GM19023 (cell line): ENCODE results near the gene SQOR.

Source experiments
- ATAC-seq: cut with Tn5 transposase; IDR thresholded peaks from one replicate; pipeline ENCODE4 v1.9.1; 2021; ENCODE audit warnings: mild to moderate bottlenecking, moderate library complexity; ENCODE audit not compliant: unreplicated experiment

The SQOR gene

GRCh38 chr15:45657764-45658545 is 23.1 kb downstream of the SQOR start:
- no peak for ATAC-seq

- no peak for ATAC-seq
These were observed 25.6 kb downstream of the SQOR start for GRCh38 chr15:45660231-45660979.

DNA sequence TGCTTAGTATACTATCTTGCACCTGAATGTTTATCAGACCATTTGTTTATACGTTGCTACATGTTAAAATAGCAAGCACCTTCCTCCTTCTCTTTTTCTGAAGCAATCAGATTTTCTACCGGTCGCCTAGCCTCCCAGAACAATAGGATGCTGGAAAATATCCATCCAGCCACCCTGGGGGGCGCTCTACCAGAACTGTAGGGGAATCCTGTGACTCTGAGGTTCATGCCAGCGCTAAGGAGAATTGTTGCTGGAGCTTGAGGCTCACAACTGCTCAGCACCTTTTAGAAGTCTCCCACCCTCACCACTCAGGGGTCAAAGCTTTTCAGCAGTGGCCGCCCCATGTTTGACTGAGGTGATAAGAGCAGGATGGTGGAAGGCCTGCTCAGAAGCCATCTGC is 27.5 kb downstream of the SQOR start:
- ATAC-seq, result no peak

DNA sequence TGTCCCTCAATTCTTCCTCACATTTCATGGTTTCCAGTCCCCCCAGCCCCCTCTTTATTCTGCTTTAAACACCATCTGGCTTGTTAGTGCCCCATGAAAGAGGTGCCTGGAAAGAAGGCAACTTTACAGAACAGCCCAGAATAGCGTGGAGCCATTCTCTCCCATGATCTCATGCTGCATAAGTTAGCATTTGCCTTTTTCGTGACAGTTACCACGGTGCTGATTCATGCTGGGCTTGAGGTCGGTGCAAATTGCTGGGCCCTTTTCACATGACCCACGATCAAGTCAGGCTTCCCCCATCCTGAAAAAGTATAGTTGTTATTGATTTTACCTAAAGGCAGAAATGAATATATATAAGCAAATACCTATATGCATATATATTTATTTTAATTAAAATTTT is 29.6 kb downstream of the SQOR start:
- ATAC-seq, result no peak

DNA sequence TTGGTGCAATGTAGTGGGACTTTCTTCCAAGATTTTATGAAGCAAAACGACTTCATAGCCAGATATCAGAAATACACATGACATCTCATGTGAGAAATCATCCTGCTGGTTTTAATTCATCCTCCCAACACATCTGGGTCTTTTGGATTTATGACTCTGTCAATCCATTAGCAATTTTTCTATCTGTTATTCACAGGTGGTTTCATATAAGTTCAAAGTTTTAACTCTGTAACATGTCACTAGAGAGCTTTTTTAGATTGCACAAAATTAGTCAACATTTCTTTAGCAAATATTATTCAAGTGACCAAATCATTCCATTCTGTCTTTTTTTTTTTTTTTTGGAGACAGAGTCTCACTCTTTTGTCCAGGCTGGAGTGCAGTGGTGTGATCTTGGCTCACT is 30.4 kb downstream of the SQOR start:
- no peak for ATAC-seq

- ATAC-seq, result no peak
These were observed 31.5 kb downstream of the SQOR start for GRCh38 chr15:45666119-45666875.

- no peak for ATAC-seq
These were observed 32.2 kb downstream of the SQOR start for GRCh38 chr15:45667002-45667401.

DNA sequence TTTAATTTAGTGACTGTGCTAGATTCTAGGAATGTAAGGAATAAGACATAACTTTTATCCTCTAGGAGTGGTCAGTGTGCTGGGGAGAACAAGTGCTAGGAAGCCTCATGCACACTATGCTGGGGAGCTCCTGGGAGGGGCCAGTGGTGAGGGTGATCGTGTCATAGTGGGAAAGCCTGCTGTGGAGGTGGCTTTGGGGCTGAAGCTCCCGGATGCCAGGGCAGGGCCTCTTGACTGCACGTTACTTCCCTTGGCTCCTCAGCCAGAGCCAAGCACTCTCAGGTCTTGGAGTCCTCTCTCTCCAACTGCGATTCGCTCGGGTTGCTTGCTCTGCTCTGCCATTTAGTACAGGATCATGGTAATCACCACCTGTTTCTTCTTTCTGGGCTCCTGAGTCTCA is 33.6 kb downstream of the SQOR start:
- no peak for ATAC-seq

- no peak for ATAC-seq
These were observed 34.6 kb downstream of the SQOR start for GRCh38 chr15:45669422-45669821.

DNA sequence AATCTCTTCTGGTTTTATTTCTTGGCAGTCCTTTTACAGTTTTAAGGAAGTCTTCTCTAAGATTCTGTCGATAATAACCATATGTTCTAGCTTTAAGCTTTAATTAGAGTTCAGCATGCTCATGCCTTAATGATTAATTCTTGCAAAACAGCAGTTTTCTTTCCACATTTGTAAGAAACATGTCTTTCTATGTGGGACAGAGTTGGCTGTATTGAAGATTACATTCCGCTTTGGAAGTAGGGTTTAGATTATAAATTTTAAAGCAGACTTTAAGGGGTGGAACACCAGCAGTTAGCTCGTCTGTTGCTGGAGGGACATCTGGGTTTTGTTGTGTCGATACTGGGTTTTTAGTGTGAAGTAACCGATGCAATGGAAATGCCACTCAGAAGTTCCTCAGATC is 35.3 kb downstream of the SQOR start:
- no peak for ATAC-seq

- ATAC-seq, result no peak
These were observed 35.7 kb downstream of the SQOR start for GRCh38 chr15:45670511-45670910.

DNA sequence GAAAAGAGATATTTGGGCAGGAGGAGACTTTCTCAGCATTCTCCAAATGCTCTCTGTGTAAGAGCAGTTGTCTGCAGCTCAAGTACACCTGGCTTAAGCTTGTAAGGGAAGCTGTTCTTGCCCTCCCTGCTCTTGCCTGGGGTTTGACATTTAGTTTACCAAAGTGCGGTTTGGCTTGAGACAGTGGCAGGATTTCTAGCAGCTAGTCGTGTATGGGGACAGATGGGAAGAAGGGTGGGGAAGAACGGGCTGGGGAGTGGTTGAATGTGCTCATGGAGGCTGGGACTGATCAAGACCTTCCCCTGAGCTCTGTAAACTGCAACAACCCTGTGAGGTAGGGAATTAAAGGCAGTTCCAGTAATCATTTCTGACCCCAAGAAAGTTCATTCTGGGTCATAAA is 39.8 kb downstream of the SQOR start:
- no peak for ATAC-seq

GRCh38 chr15:45677797-45678196 is 43.0 kb downstream of the SQOR start:
- ATAC-seq, result no peak

DNA sequence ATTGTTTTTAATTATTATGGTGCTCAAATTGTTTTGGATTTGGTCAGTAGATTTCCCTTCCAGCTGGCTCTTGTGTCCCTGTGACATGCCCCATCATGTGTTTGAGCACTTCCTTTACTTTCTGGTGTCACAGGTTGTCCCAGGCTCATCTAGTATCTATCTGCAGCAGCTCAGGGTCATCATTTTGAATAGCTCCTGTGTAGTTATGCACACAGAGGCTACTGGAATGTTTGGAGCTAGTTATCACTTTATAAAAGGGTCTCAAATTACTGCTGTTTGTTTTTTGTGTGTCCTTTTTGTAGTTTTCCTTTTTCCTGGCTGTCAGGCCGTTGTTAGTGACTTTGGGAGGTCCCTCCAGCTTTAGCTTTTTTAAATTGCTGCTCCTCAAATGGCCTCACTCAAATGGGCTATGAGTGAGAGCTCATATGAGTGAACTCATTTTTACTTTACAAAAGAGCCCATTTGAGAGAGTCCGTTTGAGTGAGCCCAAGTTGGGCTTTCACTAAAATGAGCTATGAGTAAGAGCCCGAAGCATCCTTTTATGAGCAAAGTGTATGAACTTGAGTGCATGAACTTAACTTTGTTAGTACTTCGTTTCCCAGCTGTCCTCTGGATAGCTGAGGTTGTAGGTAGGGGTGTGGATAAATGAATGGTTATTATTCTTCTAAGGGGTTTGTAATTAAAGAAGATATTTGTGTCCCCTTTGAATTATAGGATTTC is 43.8 kb downstream of the SQOR start:
- no peak for ATAC-seq

DNA sequence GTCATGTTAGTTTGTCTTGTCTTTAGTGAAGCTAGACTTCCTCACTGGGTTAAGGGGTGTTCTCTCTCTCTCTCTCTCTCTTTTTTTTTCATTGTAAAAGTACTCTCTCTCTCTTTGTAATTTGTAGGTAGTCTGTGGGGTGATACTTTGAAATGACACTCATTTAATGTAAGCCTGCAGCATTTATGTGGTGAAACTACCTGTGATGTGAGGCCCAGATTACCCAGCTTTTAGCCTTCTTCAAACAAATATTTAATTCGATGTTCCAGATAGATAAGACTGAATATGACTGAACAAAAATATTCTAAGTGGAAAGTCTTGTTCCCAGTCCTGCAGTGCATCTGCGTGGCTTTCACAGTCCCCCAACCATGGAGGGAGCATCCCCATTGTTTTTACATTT is 49.7 kb downstream of the SQOR start:
- ATAC-seq, result no peak

- ATAC-seq, result no peak
These were observed 54.8 kb downstream of the SQOR start for GRCh38 chr15:45689616-45690015.

- ATAC-seq, result no peak
These were observed 55.9 kb downstream of the SQOR start for GRCh38 chr15:45690581-45691260.

DNA sequence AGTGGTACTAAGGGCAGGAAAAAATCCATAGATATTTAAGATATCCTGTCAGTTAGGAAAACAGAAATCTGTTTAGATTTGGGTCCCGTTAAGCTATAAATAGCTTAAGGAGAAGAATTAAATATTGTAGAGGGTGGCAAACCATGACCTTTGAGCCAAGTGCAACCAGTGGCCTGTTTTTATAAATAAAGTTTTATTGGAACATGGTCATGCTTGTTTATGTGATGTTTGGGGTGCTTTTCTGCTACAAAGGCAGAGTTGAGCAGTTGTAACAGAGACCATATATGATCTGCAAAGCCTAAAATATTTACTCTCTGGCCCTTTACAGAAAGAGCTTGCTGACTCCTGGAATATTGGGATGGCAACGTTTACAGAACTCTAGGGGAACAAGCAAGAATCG is 66.3 kb downstream of the SQOR start:
- ATAC-seq, result no peak

DNA sequence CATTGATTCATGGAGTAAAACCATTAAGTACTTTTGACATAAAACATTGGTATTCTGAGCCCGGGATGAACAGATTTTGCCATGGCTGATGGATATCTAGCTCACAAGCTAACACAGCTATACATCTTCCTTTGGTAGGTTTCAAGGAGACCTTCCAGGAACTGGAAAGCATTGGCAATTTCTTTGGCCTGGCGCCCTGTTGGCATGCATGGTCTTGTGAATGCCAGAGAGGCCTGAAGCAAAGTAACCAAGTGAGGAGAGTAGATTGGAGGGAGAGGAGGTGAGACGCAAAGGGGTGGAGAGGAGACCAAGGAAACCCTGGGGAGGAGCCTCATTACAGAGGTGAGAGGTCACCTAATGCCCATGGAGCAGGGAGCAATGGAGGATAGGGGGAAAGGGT is 67.2 kb downstream of the SQOR start:
- no peak for ATAC-seq

GRCh38 chr15:45703670-45704328 is 69.0 kb downstream of the SQOR start:
- ATAC-seq, result no peak
